ENCODE data around the gene PGP.

- TF ChIP-seq USF1 (IDR thresholded peaks at IDR 0.05; ENCODE audit: borderline replicate concordance, extremely low read length, insufficient read depth, low read depth, low read length) (no peak), MAX (IDR thresholded peaks at IDR 0.05; ENCODE audit: low read depth, low read length) (no peak)
These were observed 48.2 kb downstream of the PGP start for GRCh38 chr16:2166263-2167067.
